NT2/D1 (cell line): Measurements from ENCODE around the gene SLIT3.

Experiments
- YY1 ChIP-seq: IDR thresholded peaks from 2 replicates; pipeline ENCODE4 v1.6.1; 2011; ENCODE audit not compliant: insufficient read length, insufficient read depth
- ZNF274 ChIP-seq: IDR thresholded peaks from 2 replicates; pipeline ENCODE4 v1.6.1; 2011; ENCODE audit warnings: mild to moderate bottlenecking, low read depth, low read length

DNA sequence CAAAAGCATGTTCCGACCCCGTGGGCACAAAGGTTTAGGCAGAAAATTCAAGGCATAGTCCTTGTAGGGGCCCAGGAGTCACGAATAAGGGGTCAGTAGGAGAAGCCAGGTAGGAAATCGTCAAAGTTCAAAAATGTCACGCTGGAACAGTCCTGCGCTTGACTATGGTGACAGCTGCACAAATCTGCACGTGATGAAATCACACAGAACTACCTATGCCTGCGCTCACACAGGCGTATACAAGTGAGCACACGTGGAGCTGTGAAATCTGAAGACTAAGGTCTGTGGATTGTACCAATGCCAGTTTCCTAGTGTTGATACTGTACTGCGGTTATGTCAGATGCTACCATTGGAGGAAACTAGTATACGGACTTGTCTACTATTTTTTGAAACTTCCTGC lies 418.7 kb downstream of the SLIT3 start:
- TF ChIP-seq YY1 (no peak), ZNF274 (no peak)
